Brain pericyte (primary cell): ENCODE measurements around the gene EN1.

ENCODE experiments used
- DNase-seq: peaks from one replicate; pipeline ENCODE4 v3.0.0-alpha.2; 2012; ENCODE audit warnings: low read depth, low spot score

EN1 gene

DNA sequence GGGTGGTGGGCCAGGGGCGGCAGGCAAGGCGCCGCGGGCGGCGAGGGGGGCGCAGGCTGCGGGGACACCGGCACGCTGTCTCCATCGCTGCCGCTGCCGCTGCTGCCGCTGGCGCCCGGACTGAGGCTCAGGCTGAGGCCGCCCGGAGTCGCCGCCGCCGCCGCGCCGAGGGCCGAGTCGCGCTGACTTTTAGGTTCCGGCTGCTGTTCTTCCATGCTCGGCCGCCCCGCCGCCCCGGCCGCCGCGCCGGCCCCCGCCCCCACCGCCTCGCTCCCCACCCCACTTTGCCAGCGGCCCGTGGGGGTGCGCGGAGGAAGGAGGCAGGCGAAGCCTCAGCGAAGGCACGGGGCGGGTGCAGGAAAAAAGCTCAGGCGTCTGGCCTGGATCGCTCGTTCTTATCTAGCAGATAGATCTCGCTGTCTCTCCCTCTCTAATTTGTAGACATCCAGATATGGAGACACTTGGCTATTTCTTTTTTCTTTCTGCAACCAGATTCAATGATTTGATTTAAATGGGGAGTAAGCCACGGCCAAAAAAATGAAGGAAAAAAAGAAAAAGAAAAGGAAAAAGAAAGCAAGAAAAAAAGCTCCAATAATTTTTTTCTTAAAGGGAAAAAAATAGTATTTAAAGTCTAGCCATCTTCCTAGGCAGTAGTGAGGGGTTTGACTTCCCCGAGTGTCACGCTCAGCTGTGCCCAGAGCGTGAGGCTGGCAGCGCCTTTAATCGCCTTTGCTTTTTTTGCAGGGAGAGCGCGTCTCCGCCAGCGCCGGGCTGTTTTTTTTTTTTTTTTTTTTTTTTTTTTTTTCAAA lies at the start of gene EN1:
EN1 (minus strand) TSS at position 696 of the 809 bp plus-strand sequence; CDS start at position 215, 481 bp downstream.
- DNase-seq = no peak

DNA sequence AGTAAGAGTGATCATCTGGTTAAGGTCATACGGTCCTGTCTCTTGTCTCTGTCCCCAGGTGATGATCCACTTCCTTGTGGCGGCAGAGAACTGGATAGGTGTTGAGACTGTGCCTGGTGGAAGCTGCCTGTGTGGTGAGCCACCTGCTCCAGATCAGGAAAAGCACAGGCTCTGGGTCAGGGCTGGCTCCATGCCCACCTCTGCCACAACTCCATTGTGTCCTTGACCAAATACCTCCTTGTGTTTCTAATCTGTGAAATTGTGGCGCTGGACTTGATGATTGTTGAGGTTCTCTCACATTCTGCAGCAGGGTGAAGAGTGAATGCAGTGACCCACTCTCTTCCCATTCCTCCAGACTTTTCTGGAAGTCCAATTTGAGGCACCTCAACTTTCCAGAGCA lies 45.7 kb upstream of the EN1 start:
- DNase-seq = no peak

- DNase-seq = no peak
Measured at GRCh38 chr2:118889995-118890394, 42.5 kb upstream of the EN1 start.

GRCh38 chr2:118883792-118884191 lies 36.3 kb upstream of the EN1 start:
- DNase-seq = no peak

- DNase-seq = no peak
Measured at GRCh38 chr2:118882693-118883336, 35.4 kb upstream of the EN1 start.

DNA sequence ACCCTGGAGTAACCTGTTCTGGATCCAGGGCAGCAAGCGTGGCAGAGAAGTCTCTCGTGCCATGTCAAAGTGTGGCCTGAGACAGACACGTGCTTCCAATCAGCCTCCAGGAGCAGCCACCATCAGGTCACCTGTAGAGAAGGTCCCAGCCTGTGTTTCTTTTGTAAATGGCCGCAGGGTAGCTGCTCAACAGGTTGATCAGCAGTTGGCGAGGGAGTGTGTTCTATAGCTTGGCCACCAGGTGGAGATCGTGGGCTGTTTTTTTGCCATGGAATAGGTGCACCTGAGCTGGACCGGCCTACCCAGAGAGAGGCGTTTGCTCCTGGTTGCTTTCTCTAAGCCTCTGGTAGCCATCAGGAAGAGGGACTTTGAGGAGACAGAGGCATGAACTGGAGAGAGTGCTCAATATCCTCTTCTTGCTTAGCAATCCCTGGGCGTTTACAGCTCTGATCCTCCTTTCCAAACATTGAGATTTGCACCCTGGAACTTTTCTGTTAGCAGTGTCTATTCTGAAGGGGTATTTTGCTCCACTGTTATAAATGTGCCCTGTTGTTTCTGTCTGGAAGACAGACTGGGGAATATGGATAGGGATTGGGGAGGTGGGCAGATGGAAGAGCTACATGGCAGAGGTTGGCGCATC lies 34.2 kb upstream of the EN1 start:
- no peak for DNase-seq

GRCh38 chr2:118880501-118880900 lies 33.1 kb upstream of the EN1 start:
- DNase-seq = no peak

DNA sequence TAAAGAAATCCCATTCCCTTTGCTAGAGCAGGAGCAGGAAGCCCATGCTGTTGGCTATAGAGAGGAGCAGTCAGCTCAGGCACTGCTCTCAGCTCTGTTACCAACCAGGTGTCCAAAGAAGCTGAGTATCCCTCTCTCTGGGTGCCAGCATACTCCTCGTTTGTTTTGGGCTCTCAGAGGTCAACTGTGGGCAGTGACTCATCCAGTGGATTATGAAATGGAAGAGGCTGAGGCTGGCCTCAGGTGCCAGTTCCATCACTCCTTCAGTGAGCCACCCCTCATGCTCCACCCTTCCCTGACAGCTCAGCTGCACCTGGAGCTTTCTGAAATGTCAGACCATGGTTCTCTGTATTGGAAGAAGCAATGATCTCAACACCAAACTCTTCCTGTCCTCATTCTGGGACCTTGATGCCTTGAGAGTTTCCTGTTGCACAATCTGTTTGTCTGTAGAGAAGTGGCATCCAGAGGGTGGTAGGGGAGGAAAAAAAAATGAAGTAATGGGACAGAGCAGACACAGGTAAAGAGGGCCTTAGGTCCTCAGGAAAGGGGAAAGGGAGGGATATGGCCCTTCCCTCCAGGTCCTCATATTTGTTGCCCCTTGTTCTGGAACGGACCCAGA lies 31.2 kb upstream of the EN1 start:
- DNase-seq = no peak

DNA sequence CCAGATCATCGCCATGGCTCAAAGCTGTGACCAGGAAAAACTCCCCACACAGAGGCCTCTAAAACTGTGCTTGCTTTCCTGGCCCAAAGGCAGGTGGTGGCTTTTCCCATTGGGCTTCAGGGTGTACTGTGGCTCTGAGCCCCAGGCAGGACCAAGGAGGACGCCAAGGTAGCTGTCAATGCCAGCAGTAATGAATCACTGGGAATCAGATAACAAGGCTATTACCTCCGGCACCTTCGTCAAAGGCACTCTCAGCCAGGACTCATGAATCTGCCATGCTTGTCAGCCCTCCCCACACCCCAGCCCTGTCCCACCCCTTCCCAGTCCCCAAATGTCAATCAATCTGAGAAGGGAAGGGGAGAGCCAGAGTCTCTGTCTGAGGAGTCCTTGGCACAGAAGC lies 27.9 kb upstream of the EN1 start:
- DNase-seq = no peak

DNA sequence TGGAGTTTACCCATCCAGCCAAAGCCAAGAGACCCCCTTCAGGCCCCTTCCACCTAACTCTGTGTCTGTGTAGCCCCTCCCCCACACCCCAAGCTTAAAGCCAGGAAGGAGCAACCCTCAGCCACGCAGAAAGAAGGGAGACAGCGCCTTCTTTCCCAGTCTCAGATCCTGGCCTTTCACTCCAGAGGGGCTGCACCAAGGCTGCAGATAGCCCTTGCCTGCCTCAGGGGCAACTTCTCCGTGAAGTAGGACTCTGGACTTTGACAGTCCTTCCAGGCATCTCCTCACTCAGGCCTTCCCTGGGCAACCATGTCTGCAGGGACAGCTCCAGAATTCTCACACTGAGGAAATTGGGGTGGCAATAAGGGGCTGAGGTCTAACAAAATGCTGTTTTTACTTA lies 26.9 kb upstream of the EN1 start:
- DNase-seq = no peak

DNA sequence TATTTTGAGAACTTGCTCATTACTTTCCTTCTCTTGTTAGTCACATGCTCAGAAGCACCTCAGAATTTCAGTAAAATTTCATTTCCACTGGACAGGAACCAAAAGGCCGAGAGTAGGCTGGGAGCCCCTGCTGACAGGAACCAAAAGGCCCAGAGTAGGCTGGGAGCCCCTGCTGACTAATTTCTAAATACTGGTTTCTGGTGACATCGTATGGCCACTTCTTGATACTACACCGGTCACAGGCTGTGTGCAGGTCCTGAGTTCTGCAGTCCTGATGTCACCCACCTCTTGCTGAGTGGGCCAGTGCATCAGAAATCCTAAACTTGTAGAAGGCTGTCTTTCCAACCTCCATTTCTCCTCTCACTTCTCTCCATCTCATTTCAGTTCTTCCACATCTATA lies 17.7 kb upstream of the EN1 start:
- no peak for DNase-seq

DNA sequence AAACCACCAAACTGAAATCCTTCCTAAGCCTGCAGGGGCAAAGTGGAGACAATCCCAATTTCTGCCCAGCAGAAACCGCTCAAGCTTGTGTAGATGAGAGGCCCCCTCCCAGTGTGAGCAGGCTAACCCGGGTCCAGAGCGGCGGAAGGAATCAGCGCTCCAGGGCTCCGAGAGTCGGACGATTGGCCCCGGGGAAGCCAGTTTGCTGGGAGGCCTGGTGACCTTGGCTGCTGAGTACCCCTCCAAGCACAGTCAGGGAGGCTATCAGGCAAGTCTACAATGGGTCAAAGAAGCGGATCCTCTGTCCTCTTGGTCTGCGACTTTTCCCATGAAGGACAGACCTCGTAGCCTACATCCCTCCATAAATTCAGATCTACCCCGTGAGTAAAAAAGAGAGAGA lies 16.8 kb upstream of the EN1 start:
- DNase-seq = no peak

DNA sequence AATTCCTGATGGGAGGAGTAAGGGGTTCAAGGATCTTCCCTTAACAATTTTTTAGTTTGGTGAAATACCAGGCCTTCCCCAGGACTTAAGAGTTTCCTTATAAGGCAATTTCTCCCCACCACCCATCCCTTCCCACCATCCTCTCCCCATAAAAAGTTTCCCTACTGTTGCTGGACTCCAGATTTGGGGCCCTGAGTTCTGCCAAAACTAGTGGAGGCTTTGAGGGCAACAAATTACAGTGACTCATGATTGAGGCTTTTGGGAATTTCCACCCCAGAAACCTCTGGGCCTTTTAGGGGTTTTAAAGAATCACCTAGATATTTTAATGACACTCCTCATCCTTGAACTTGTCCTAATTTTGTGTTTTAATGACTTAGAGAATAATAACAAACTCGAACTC lies 14.3 kb upstream of the EN1 start:
- DNase-seq = no peak

DNA sequence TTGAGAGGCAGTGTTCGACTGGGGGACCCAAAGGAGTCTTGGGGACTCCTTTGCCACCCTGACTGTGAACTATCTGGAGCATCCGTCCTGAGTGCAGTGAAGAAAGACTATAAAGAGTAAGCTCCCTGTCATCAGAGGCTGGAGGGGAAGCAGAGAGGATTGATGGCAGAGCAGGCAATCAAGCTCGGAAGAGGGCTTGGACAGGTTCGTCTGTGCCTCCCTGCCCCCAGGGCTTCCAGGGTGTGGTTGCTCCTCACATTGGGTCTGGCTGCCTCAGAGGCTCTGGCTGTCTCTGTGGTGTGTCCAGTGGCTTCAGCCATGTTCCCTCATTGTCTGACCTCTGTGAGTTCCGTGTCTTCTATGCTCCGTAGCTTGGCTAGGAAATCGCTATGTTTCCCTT lies 13.8 kb upstream of the EN1 start:
- no peak for DNase-seq

DNA sequence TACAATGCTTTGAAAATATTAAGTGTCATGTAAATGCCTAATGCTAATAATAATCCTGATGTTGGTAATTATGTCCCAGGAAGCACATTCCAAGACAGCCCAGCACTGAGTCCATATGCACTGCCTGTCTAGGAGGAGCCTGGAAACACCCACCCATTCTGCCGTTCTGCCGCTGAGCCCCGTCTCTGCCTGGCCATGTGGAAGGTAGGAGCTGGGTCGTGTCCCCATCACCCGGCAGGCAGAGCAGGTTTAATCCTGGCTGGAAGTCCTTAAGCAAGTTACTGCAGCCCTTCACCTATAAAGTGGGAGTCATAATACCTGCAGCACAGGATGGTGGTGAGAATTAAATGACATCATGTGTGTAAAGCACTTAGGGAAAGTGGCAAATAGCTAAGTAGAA lies 13.1 kb upstream of the EN1 start:
- no peak for DNase-seq

- no peak for DNase-seq
Measured at GRCh38 chr2:118859157-118859770, 11.8 kb upstream of the EN1 start.

DNA sequence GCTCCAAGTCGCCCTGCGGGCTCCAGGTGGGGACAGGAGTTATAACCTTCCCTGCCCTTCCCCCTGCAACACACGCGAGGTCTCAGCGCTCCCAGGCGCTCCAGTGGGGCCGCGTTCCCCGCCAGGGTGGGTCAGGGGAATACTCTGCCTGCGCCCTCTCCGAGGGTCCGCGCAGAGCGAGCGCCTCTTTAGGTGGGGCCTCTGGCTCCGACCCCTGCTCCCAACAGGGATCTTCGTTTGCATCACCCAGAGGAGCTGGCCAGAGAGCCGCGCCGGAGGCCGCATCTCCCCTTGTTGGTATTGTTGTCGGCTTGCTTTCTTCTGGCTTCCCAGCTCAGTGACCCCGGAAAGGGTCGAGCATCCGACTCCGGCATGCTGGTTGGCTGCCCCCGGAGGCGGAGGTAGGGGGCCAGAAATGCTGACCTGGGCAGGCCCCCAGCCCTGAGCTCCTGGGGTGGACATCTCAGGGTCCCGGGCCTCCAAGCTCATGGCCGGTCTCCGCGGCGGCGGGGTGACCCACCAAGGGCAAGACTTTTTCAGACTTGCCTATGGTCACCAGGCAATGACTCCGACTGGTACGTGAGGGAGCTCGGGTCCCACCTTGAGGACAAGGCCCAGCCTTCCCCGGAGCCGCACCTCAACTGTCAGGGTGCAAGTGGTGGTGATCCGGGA lies 11.2 kb upstream of the EN1 start:
- DNase-seq = no peak

- no peak for DNase-seq
Measured at GRCh38 chr2:118857677-118858484, 10.4 kb upstream of the EN1 start.

DNA sequence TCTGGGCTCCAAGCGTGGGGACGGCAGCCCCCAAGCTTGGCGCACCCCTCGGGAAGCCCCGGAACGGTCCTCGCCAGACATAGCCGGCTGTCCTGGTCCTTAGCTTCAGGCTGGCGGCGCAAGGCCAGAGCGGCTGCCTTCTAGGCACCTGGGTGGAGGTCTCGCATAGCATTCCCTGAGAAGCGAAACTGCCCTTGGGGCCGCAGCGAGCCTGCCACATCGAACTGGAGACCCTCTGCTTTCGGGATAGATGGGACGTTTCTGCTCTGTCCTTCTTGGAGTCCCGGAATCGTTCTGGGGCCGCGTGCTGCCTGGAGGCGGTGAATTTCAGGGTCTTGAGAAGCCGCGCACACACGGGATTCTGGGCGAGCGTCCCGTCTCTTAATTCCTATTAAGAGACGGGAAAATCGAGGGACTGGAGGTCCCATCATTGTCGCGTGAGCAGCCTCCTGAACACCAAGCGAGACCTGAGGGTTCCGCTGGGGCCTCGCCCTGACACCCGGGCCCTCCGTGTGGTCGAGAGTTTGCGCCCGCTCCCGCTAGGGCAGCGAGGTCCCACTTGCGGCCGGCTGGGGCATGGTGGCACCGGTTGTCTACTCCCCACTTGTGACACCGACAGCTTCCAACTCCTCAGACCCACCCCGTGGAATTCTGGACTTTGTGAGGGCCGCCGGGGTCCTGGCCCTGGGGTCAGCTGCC lies 9.7 kb upstream of the EN1 start:
- DNase-seq = no peak
